ENCODE results near the gene LSP1.

DNA sequence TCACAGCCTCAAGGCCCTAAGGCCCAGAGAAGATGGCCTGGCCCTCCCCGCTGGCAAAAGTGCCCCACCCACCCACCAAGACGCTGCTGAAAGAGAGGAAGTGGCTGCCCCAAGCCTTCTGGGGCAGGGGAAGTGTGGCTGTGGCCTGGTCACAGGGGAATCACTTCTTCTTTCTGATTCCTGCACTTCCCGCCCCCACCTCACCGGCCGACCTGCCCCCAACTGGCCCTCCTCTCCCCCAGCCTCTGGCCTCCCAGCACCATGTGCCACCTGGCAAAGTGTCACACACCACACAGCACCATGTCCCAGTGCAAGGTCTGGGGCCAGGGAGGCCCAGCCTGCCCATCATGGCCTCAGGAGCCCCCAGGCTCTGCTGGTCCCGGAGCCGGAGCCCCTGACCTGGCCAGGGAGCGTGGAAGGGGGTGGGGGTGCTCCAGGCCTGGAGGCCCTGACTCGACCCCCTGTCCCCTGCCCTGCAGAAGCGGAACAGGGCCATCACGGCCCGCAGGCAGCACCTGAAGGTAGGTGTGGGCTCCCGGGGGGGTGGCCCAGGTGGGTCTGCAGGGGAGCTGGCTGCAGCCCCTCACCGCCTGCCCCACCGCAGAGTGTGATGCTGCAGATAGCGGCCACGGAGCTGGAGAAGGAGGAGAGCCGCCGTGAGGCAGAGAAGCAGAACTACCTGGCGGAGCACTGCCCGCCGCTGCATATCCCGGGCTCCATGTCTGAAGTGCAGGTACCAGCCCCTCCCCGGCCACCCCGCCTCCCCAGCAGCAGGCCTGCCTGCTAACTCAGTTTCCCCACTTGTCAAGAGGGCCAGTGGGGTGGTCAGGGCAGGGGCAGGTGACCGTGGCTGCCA, 12.7 kb upstream of the LSP1 start:
- TF ChIP-seq, protein P1, sequence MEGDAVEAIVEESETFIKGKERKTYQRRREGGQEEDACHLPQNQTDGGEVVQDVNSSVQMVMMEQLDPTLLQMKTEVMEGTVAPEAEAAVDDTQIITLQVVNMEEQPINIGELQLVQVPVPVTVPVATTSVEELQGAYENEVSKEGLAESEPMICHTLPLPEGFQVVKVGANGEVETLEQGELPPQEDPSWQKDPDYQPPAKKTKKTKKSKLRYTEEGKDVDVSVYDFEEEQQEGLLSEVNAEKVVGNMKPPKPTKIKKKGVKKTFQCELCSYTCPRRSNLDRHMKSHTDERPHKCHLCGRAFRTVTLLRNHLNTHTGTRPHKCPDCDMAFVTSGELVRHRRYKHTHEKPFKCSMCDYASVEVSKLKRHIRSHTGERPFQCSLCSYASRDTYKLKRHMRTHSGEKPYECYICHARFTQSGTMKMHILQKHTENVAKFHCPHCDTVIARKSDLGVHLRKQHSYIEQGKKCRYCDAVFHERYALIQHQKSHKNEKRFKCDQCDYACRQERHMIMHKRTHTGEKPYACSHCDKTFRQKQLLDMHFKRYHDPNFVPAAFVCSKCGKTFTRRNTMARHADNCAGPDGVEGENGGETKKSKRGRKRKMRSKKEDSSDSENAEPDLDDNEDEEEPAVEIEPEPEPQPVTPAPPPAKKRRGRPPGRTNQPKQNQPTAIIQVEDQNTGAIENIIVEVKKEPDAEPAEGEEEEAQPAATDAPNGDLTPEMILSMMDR (conservative IDR thresholded peaks at IDR 0.05) = no peak
- no peak for TF ChIP-seq ZFX (IDR thresholded peaks at IDR 0.05)
